SK-N-SH (cell line): ENCODE results near the gene ZNF136.

Experiments
- CTCF ChIP-seq: fragments of 200-600 bp; sonication (generic); IDR thresholded peaks from 2 replicates; pipeline ENCODE4 v1.6.1; 2017; ENCODE audit warnings: antibody characterized with exemption, mild to moderate bottlenecking, moderate library complexity
- ELF1 ChIP-seq: IDR thresholded peaks from 2 replicates; pipeline ENCODE4 v1.4.0; 2012
- EP300 ChIP-seq, 2 experiments: IDR thresholded peaks; 2 replicates each; pipeline versions ENCODE4 v1.4.0 to v1.6.1; 2012; ENCODE audit warnings: borderline replicate concordance in 1 of 2, low read depth in 1 of 2, low read length in 1 of 2
- FOXJ3 ChIP-seq: sonication (generic); formaldehyde crosslinking; IDR thresholded peaks from 2 replicates; pipeline ENCODE4 v1.5.1; 2020; ENCODE audit warnings: mild to moderate bottlenecking, missing genetic modification reagents
- MAX ChIP-seq: IDR thresholded peaks from 2 replicates; pipeline ENCODE4 v1.4.0; 2012; ENCODE audit warnings: low read depth
- MXI1 ChIP-seq: IDR thresholded peaks from 2 replicates; pipeline ENCODE4 v1.6.1; 2012; ENCODE audit warnings: mild to moderate bottlenecking, low read depth, low read length, improper control_type of control experiment
- NRF1 ChIP-seq: IDR thresholded peaks from 2 replicates; pipeline ENCODE4 v1.6.1; 2012; ENCODE audit warnings: low read depth, mild to moderate bottlenecking, low read length
- PBX3 ChIP-seq: IDR thresholded peaks from 2 replicates; pipeline ENCODE4; 2012
- POLR2AphosphoS5 ChIP-seq: IDR thresholded peaks from 2 replicates; pipeline ENCODE4 v1.6.1; 2012; ENCODE audit warnings: low read depth, low read length
- RAD21 ChIP-seq: IDR thresholded peaks from 2 replicates; pipeline ENCODE4 v1.6.1; 2012; ENCODE audit warnings: mild to moderate bottlenecking, low read length
- TAF1 ChIP-seq: IDR thresholded peaks from 2 replicates; pipeline ENCODE4 v1.6.1; 2012; ENCODE audit warnings: low read depth, mild to moderate bottlenecking, low read length, moderate library complexity, borderline replicate concordance
- TCF12 ChIP-seq: IDR thresholded peaks from 2 replicates; pipeline ENCODE4 v1.4.0; 2012
- TEAD4 ChIP-seq: IDR thresholded peaks from 2 replicates; pipeline ENCODE4 v1.4.0; 2012; ENCODE audit warnings: mild to moderate bottlenecking, borderline replicate concordance; ENCODE audit not compliant: insufficient read depth
- YY1 ChIP-seq: IDR thresholded peaks from 2 replicates; pipeline ENCODE4 v1.4.0; 2012; ENCODE audit warnings: low read depth, mild to moderate bottlenecking

GRCh38 chr19:12237143-12237839, 74.4 kb downstream of the ZNF136 start:
- TF ChIP-seq CTCF, result no peak
- no peak for TF ChIP-seq NRF1
- TF ChIP-seq POLR2AphosphoS5, result no peak
- TF ChIP-seq RAD21, result no peak
- TF ChIP-seq MXI1, result no peak
- no peak for TF ChIP-seq PBX3
- TF ChIP-seq TEAD4, result no peak
- TF ChIP-seq MAX, result no peak
- TF ChIP-seq YY1, result no peak
- no peak for TF ChIP-seq TAF1
- no peak for TF ChIP-seq EP300 (IDR thresholded peaks at IDR 0.05; ENCODE audit: borderline replicate concordance in 1 of 2, low read depth in 1 of 2, low read length in 1 of 2)
- no peak for TF ChIP-seq FOXJ3 (CRISPR knock-in tag)
- no peak for TF ChIP-seq TCF12
- no peak for TF ChIP-seq ELF1
